ENCODE results near the gene CCZ1B. TPM values are rescaled to one million over a fixed set of nuclear protein-coding genes. Genes with fewer than 3 reads are reported as not detected.
"Not testable (repeated sequence)": the region's sequence is repeated elsewhere in the genome, so short reads cannot be mapped to it uniquely, and the experiment has no call there.

CCZ1B gene
- total RNA-seq, 2 experiments from 2014 or later = 36.9 to 48.7 TPM

DNA sequence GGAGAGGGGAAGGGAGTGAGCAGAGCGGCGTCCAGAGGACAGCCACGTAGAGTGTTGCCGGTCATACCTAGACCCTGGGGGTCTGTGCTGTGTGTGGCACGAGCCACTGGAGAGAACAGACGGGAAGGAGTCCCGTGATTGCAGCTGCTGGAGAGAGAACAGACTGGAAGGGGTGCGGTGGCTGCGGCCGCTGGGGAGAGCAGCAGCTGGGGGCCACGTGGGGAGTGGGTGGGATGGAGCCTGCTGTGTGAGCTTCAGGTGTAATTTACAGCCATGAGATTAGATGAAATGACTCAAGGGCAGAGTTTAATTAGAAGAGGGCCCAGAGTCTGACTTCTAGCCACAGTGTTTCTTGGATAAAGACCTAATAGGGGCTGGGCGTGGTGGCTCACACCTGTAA lies 76.7 kb downstream of the CCZ1B start:
- H3K27ac Mint-ChIP-seq; ATAC-seq; H3K27me3 Mint-ChIP-seq; POLR2A ChIA-PET; CTCF ChIA-PET; intact Hi-C loops (cut with micrococcal nuclease); DNase-seq; H3K4me1 Mint-ChIP-seq (ENCODE audit: low read depth); H3K4me3 Mint-ChIP-seq; H3K9me3 Mint-ChIP-seq; H3K36me3 Mint-ChIP-seq (ENCODE audit: low read depth): not testable (repeated sequence)

Other genes starting within 250 kb of the CCZ1B start
- 10 to 100 TPM; 27.8 to 32.0 TPM for gene ZDHHC4, start 248.8 kb downstream of the CCZ1B start, total RNA-seq
- gene INTS15, start 236.3 kb downstream of the CCZ1B start, total RNA-seq = 10 to 100 TPM; 26.8 to 29.8 TPM
- 1 to 10 TPM; 1.3 to 1.8 TPM for gene ZNF853, start 210.7 kb downstream of the CCZ1B start, total RNA-seq
- gene ZNF316, start 189.0 kb downstream of the CCZ1B start, total RNA-seq = 10 to 100 TPM; 17.7 to 18.8 TPM
- gene ZNF12, start 119.3 kb downstream of the CCZ1B start, total RNA-seq = 10 to 100 TPM; 20.6 to 22.7 TPM
- under 1 TPM; 0.63 TPM for gene RSPH10B2, start 72.2 kb downstream of the CCZ1B start, total RNA-seq